Left ventricle myocardium superior (tissue), 1 donor: Measurements from ENCODE around the gene SERP2. TPM values are rescaled to one million over a fixed set of nuclear protein-coding genes. Genes with fewer than 3 reads are reported as not detected.

Experiments
- ATAC-seq: fragments of 200-7000 bp; cut with Tn5 transposase; one replicate; pipeline ENCODE4 v1.9.1; 2020; ENCODE audit warnings: mild to moderate bottlenecking, moderate library complexity
- DNase-seq: peaks from one replicate; pipeline ENCODE4 v3.0.0-alpha.2; 2020
- intact Hi-C: fragments of 100-400 bp; cut with micrococcal nuclease; formaldehyde crosslinking; loops from one replicate; pipeline ENCODE4 v1.11.0; 2022
- total RNA-seq: library from RNA; stranded (reverse); fragmentation: NEBNext Ultra II Directional; extraction: Animal tissue kit (Norgen Biotek cat#: 25700); gene quantifications from one replicate; pipeline ENCODE4 v1.2.1, GENCODE V29; 2021
- donor health status: DM: no; HTN: yes; CAD: no; lungs with severe emphysema.

Gene SERP2
- total RNA-seq, 1 donor from 2014 or later, result 12.4 TPM

DNA sequence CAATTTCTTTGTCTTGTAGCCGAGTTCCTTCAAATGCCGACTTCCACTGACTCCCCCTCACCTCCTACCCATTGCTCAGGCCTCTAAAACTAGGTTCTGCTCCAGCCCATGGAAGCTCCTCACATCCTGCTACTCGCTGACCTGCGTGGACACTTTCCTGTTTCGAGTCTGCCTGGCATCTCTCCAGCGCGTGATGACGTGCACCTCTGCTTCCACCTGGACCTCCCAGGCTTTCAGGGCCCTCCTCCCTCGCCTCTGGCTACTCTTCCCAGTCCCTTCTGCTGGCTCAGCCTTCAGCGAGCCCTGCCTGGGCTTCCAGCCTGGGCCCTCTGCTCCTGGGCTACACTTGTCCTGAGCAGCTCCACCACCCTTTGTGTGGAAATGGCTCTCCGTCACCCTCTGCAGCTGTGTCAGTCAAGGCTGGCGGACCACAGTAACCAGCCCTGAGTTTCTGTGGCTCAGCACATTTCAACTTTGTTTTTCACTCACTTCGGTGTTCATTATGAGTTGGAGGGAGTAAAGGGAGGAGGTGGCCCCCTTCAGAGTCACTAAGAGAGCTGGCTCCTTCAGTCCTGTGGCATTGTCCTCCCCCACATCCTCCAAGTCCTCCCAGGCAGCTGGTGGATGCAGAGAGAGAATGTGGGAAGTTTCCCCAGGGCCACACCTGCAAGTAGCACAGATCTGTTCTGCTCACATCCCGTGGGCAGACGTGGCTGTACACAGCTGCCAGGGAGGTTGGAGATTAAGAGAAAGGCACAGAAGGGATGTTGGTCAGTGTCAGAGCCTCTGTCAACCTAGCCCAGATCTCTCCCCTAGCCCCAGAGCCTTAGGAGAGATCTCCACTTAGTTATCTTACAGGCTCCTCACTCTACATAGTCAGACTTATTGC is 49.4 kb downstream of the SERP2 start:
- ATAC-seq (no peak), DNase-seq (no peak)
- intact Hi-C loops, result no loop called here

DNA sequence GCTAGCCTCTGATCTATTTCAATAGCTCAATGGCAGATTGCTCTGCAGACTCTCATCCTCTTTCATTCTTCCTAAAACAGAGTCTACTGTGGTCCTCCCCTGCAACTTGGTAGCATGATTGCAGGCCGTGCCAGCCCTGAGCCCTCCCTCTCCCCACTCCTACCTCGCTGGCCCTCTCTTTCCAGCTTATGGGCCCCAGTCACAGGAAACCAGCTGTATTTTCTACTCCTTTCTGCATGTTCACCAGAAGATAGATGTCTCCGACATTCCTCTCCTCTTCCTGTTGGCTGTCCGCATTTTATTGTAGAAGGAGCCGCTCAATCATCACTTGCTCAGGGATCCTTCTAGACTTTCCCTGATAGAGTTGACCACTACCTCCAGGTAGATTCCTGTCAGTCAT is 50.2 kb downstream of the SERP2 start:
- intact Hi-C loops, result no loop called here
- no peak for ATAC-seq
- DNase-seq, result no peak

DNA sequence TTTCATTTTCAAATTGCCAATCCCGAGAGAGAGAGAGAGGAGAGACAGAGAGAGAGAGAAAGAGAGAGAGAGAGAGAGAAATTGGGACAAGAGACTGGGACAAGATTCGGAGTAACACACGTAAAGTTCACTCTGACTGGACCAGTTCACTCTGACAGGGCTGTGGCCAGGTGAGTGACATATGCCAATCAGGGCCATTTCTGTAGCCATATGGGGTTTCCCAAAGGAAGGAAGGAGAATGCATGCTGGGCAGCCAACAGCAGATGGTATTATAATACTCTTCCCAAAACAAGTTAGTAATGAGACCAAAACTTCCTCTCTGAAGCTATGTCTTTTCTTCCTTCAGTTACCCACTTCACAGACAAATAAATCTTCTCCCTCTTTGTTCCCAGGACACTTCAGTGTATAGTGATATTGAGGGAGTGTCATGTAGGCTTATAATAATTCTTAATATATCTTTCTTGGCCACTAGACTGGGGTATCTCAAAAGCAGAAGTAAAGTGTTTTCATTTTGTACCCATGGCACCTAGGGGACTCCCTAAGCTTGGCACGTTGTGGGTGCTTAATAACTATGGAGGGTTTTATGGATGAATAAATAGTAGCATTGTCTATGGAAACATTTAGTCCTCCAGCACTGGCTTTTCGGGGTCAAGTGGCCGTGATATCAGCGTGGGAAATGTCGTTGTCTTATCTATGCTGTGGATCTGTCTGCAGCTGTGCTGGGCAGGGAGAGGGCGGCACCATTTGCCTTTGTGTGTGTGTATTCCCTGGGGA is 51.6 kb downstream of the SERP2 start:
- no peak for ATAC-seq
- intact Hi-C loops, result no loop called here

DNA sequence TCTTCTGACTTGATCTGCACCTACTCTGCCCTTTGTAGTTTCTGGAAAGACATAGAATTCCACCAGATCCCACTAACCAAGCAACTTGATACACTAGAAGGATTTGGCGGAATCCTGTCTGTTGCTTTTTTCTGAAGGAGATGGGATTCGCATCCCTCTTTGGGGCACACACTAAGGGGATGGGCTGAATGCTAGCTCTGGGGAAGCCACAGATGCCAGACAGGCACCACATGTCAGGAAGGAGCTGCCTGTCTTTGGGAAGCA is 52.1 kb downstream of the SERP2 start:
- DNase-seq (no peak), ATAC-seq (no peak)
- intact Hi-C loops, result no loop called here

More for the DNA sequence above, 51.6 kb downstream of the SERP2 start:
- no peak for DNase-seq

DNA sequence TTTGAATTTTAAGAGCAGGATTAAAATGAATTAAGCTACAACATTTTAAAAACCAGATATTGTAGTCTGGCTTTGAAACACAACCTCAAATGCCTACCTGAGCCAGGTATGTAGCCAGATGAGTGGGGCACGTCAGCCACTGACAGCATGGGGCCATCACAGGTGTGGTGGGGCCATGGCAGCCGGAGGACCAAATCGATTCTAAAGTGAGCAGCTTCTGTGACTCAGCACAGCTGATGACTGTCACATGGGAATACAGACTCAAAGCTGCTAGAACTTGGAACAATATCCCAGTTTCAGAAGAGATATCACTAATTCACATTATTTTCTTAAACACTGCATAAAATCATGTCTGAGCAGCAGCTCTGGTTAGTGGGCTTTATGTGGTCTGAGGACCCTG is 52.8 kb downstream of the SERP2 start:
- intact Hi-C loops, result no loop called here
- ATAC-seq, result no peak
- DNase-seq, result no peak

DNA sequence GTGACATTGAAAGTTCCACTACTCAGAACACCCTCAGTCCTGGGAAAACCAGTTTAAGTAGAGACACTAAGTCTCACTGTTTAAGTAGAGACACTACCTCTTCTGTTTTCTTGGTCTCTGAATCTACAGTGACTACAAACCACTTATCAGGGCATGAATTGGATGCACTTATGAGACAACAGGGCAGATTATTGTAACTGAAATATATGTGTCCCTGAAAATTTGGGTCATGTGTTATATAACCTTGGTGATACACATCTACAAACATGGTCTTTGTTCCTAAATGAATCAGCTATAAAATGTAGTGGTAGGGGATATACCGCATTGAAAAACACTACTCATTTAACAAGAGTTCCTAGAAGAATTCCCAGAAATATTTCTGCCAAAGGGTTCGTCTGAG is 55.7 kb downstream of the SERP2 start:
- DNase-seq (no peak), ATAC-seq (no peak)
- intact Hi-C loops, result no loop called here

DNA sequence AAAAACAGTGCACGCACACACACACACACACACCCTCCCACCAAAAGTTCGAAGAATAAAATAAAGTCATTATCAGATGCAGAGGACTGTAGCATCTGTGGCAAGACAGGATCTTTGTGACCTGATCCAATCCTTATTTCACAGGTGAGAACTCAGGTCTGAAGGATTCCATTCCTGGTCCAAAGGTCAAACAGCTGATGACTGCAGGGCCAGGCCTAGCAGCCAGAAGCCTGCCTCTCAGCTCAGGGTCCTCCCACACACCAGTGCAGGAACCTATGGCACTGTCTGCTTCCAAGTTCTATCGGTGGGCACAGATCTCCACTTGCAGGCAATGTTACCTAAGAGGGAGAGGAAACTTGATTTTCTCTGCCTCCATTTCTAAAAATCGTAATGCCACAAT is 57.5 kb downstream of the SERP2 start:
- intact Hi-C loops, result no loop called here
- ATAC-seq (no peak), DNase-seq (no peak)

DNA sequence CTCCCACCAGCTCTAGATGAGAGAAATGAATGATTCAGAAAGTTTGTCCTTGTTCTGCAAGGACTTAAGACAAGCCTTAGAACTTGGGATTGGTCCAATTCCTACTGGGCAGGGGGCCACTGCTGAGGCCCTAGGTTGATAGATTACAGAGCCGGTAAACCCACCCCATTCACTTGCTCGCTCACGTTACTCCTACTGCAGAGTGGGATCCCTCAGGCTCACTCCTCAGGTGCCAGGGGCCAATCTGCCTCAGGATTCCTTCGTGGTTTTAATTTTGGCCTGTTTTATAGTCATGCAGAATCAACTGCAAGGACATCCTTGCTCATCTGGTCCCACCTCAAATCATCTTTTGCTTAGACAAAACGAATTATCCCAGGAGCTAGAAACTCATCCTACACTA is 59.0 kb downstream of the SERP2 start:
- no peak for DNase-seq
- intact Hi-C loops, result no loop called here
- no peak for ATAC-seq

DNA sequence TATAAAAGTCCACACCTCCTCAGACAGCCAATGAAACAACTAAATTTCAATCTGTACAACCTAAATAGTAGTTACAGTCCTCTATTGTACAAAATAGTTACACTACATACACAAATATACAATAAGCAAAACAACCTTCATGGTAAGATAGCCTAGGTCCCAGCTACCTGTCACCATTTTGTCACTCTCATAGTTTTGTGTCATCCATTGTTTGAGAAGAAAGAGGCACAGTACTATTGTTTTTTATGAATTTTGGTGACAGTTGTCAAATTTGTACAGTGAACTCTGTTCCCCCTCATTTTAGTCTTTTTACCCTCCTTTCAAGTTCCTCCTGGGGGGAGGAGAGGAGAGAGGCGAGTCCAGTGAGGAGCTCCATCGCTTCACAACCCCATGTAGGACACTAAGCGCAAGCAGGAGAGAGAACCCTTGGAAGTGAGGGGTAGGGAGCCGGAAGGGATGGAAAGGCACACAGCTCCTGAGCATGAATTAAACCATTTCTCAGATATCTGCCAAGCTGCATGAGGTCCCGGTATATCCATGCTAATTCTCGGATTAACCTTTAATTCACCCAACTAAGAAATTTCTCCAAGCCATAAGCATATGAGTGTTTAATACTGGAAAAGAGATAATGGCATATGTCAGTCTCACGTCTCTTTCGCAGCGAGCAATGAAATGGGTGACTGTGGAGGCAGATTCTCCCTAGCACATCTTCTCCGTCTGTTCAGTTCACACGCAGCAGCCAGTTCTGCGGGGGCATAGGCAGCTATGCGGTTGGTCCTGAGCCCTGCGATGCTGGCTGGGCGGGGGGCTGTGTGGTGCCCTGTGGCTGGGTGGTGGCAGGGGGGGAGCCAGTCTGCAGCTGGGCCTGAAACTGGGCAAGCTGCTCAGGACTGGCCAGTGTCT is 60.5 kb downstream of the SERP2 start:
- intact Hi-C loops, result no loop called here
- peak; percentile 35 for DNase-seq
- ATAC-seq, result no peak

DNA sequence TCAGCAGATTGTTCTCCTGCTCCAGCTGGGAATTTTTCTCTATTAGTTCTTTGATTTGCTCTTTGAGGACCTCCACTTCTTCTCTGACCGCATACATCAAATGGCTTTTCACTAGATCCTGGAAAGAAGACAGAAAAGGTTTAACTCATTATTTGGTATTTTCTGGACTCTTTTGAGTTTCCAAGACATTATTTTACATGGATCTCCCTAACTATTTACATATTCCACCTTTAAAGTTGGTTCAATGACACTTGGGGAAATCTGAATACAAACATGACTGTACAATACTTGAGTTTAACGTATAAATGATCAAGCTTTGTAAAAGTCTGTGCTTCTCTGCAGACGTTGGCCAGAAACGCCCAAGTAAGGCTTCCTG is 61.1 kb downstream of the SERP2 start:
- no peak for ATAC-seq
- no peak for DNase-seq
- intact Hi-C loops, result loop anchor here (5.0 kb wide), 2 partner anchors 197 to 382 kb away; no protein-coding TSS in a partner anchor

DNA sequence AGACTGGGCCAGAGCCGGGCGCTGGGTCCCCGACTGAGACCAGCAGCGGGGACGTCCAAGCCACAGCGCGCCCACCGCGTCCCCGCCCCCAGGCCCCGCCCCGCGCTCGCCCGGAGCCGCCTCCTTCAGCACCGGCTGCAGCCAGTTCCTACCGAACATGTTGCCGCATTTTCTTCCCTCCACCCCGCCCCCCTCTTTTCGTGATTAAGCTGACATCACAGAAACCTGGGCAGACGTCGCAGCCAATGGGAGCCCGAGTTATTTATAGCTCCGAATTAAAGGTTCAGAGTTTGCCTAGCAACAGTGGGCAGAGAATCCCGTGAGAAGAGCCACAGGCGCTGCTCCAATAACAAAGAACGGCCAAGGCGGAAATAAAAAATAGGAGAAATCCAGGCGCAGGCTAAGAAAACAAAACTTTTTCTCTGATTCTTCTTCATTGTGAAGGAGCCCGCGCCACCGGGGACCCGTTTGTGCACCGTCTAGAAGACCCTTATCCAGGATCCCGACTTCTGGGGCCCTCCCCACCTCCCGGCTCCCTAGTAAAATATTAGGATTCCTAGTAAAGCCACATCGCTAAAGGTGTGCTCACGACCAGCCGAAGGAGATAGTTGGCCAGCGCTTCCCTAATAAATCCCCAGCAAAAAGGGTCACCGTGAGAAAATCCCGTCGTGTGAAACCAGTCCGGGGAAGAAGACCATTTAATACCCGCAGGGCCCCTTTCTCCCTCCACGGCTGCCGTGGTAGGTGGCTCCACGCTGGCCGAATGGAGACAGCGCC is 61.7 kb downstream of the SERP2 start:
- DNase-seq, result peak; percentile 93
- ATAC-seq, result peak; percentile 77
- intact Hi-C loops, result loop anchor here (5.0 kb wide), 2 partner anchors 198 to 383 kb away; no protein-coding TSS in a partner anchor

DNA sequence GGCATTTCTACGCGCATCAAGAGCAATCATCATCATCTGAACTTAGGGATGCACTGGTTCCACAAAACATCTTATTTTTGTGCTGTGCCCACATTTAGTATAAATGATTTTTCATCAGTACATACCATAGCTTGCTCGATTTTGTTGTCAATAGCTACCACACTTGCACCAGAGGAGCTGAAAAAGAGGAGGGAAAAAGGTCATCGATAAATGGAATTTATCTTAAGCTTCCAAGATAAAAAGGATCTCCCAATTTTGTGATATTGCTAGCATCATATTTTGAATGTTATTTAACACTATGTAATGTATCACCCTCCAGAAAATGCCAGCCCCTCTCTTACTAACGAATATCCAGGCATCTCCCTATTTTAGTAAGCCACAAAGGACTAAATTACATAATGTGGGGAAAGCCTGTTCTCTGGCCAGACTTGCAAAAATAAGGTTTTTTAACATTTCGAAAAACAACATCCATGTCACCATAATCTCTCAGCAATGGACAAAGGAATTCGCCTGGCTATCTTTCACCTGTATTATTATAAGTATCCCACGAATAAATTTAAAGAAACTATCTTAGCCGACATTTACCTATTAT is 62.4 kb downstream of the SERP2 start:
- ATAC-seq, result no peak
- intact Hi-C loops, result loop anchor here (2.0 to 5.0 kb wide), 3 partner anchors 199 to 527 kb away; no protein-coding TSS in a partner anchor
- no peak for DNase-seq

DNA sequence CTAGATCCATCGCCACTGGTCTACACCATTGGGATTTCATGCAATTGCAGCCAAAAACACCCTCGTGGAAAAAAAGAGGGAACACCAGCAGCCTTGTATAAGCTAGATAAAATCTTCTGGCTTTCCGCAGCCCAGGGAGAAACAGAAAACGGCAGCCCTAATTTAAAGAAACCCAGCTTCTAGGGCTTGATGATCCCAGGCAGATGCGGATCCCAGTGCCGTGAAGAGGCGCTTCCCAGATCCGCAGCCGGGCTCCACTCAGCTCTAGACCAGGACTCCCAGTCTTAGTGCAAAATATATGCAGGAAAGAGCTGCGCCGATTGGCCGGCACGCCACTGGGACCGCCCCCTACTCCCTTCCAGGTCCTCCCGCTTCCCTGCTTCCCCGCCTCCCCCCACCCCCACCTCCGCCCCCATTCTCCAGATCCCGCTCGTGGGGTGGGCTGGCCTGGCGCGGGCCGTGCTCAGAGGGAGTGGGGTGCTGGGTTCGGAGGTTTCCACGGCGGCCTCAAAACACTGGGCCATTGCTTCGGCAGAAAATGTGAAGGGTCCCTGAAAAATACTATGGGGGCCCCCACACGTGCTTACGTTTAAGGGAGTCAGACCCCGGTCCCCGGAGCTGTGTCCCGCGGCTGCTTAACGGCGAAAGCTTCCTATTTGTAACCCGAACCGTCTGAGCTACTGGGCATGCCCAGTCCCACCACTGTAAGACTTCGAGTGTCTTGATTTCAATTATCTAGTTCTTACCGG is 63.1 kb downstream of the SERP2 start:
- peak; percentile 95 for DNase-seq
- intact Hi-C loops, result loop anchor here (2.0 to 5.0 kb wide), 3 partner anchors 199 to 528 kb away; no protein-coding TSS in a partner anchor
- ATAC-seq, result peak; percentile 92

DNA sequence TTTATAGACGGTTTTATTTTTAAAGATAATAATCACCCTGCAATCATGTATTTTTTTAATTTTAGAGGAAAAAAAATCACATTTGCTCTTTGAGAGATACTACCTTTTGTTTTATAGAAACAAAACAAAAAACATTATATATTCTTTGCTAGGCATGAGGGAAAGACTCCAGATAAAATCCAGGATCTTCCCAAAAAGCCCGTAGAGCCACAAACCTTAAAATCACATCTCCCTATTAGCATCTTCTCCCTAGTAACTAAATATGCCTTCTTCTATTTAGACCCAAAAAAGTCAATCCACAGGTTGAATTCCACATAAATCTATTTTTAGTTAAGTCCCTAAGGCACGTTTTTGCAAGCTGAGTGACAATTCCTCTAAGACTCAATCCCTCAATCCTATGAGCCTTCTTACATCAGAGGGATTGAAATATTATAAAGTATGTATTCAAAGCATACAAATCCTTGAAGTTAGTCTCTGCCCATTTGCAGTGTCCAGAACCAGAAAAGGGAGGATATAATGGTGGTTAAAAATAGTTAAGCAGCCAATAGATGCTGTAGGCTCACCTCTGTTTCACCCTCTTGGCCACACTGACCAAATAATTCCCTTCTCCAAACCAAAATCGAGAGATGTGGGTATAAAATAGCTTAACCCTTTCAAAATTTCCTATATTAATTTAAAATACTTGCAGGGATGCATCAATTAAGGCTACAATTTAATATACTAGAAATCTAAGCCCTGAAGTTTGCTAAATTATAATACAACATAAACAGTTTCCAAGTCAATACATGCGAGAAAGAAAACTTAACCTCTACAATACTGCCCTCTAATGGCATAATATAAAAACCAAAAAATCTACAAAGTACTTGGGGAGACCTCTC is 64.0 kb downstream of the SERP2 start:
- peak; percentile 2 for ATAC-seq
- no peak for DNase-seq
- intact Hi-C loops, result loop anchor here (2.0 to 5.0 kb wide), 3 partner anchors 200 to 529 kb away; no protein-coding TSS in a partner anchor

DNA sequence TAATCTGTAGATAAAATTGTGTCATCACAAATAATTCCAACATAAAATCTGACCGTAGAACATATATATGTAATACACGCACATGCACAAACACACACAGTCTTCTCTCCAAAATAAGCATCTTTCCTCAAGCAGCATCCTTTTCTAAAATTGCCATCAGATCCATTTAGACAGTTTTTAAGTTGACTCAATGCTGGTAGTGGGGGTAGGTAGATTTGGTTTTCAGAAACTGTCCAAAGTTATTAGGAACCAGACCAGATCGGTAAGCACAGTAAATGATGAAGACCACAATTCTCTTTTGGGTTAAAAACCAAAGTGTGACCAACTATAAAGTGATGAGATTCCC is 64.6 kb downstream of the SERP2 start:
- no peak for DNase-seq
- ATAC-seq, result no peak
- intact Hi-C loops, result loop anchor here (5.0 kb wide), 2 partner anchors 201 to 386 kb away; no protein-coding TSS in a partner anchor

DNA sequence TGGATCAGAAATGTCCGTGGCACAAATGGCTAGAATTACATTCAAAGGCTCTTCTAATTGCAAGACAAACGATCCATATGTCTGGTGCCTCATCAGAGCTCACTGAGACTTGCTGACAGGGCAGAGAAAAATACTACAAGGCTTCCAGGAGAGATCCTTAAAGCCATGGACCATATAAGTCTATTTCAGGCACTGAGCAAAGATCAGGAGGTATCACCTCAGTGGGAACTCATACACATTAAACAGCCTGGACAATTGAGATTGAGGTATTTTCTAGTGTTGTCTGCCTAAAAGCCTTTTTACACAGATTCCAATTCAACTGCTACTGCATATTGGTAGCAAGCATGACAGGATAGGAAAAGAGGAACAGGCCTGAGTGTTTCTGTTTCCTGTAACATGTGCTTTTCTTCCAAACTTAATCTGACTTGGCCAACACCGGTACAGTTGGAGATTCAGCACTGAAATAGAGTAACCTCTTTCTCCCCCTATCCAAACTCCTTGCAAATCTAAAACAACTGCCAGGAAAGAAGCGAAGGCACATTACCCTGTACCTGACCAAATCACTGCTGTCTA is 65.9 kb downstream of the SERP2 start:
- ATAC-seq (no peak), DNase-seq (no peak)
- intact Hi-C loops, result loop anchor here (5.0 kb wide), 2 partner anchors 202 to 387 kb away; no protein-coding TSS in a partner anchor
